ENCODE results near the gene CLCN2. TPM values are rescaled to one million over a fixed set of nuclear protein-coding genes. Genes with fewer than 3 reads are reported as not detected.

CLCN2 gene
- total RNA-seq, 2 experiments from 2014 or later: 5.7 to 6.8 TPM

DNA sequence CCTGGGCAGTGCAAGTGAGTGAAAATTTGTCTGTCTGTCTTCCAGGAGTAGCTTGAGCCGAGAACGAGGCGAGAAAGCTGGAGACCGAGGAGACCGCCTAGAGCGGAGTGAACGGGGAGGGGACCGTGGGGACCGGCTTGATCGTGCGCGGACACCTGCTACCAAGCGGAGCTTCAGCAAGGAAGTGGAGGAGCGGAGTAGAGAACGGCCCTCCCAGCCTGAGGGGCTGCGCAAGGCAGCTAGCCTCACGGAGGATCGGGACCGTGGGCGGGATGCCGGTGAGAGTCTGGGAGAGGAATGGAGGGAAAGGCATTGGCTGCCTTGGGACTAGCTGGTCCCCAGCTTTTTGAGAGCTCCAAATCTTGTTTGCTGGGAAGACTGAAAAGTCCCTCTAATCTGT is 34.2 kb downstream of the CLCN2 start:
- no peak overlapping the region for H3K4me3 Mint-ChIP-seq
- POLR2A ChIA-PET: interaction anchor here (1.0 to 1.3 kb wide), 2 partner anchors 11 to 12 kb away, joined by 3 to 5 read pairs; no protein-coding TSS in a partner anchor
- no peak for DNase-seq
- H3K27me3 Mint-ChIP-seq: no peaks in the 10 kb centered on the region
- peaks cover 16% of the 10 kb centered on the region for H3K4me1 Mint-ChIP-seq
- H3K9me3 Mint-ChIP-seq: no peaks in the 10 kb centered on the region
- ATAC-seq (ENCODE audit: low read depth): no peak
- peaks cover 61% of the 10 kb centered on the region for H3K36me3 Mint-ChIP-seq
- H3K27ac Mint-ChIP-seq: no peak overlapping the region

DNA sequence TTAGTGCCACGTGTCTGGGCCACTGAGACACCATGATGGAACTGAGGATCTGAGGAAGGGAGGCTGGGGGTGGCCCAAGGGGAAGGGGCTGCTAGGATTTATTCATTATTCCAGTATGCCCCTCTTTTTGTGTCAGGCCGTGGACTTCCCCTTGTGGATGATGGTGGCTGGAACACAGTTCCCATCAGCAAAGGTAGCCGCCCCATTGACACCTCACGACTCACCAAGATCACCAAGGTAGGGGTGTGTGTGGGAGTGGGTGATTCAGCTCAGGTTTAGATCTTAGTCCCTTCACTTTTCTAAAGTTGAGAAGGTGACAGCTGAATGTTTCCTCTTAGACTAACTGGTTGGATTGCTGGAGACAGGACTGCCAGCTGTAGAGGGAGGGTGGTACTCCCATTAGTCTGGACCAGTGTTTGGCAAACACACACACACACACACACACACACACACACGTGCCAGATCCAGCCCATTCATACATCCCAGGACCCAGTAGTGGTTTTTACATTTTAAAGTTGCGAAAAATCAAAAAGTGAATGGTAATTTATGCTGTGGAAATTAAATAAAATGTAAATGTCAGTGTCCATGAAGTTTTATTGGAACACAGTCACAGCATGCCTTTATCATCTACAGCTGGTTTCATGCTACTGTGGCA is 35.6 kb downstream of the CLCN2 start:
- H3K9me3 Mint-ChIP-seq: no peaks in the 10 kb centered on the region
- no peak overlapping the region for H3K27ac Mint-ChIP-seq
- DNase-seq (no peak), ATAC-seq (ENCODE audit: low read depth) (no peak)
- POLR2A ChIA-PET: no interaction called here
- peaks cover 61% of the 10 kb centered on the region for H3K36me3 Mint-ChIP-seq
- no peak overlapping the region for H3K4me3 Mint-ChIP-seq
- no peaks in the 10 kb centered on the region for H3K27me3 Mint-ChIP-seq
- H3K4me1 Mint-ChIP-seq: peaks cover 12% of the 10 kb centered on the region

DNA sequence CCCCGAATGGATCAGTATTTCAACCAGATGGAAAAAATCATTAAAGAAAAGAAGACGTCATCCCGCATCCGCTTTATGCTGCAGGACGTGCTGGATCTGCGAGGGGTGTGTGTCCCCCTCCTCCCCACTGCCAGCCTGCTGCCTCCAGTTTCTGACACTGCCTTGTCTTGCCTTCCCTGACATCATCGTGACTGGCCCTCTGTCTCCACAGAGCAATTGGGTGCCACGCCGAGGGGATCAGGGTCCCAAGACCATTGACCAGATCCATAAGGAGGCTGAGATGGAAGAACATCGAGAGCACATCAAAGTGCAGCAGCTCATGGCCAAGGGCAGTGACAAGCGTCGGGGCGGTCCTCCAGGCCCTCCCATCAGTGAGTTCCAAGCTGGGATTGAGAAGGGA is 36.1 kb downstream of the CLCN2 start:
- peaks cover 62% of the 10 kb centered on the region for H3K36me3 Mint-ChIP-seq
- ATAC-seq (ENCODE audit: low read depth): no peak
- POLR2A ChIA-PET: no interaction called here
- H3K4me1 Mint-ChIP-seq: peaks cover 12% of the 10 kb centered on the region
- H3K27ac Mint-ChIP-seq: no peak overlapping the region
- no peaks in the 10 kb centered on the region for H3K27me3 Mint-ChIP-seq
- no peak overlapping the region for H3K4me3 Mint-ChIP-seq
- no peaks in the 10 kb centered on the region for H3K9me3 Mint-ChIP-seq
- DNase-seq: no peak

GRCh38 chr3:184323696-184324095 is 37.7 kb downstream of the CLCN2 start:
- H3K27me3 Mint-ChIP-seq: no peaks in the 10 kb centered on the region
- H3K9me3 Mint-ChIP-seq: no peaks in the 10 kb centered on the region
- POLR2A ChIA-PET: interaction anchor here (1.0 kb wide), 1 partner anchor 12 kb away, joined by 3 read pairs; no protein-coding TSS in a partner anchor
- peaks cover 15% of the 10 kb centered on the region for H3K4me1 Mint-ChIP-seq
- H3K36me3 Mint-ChIP-seq: peaks cover 56% of the 10 kb centered on the region
- ATAC-seq (ENCODE audit: low read depth) (no peak), DNase-seq (no peak)
- H3K27ac Mint-ChIP-seq: no peak overlapping the region
- no peak overlapping the region for H3K4me3 Mint-ChIP-seq

DNA sequence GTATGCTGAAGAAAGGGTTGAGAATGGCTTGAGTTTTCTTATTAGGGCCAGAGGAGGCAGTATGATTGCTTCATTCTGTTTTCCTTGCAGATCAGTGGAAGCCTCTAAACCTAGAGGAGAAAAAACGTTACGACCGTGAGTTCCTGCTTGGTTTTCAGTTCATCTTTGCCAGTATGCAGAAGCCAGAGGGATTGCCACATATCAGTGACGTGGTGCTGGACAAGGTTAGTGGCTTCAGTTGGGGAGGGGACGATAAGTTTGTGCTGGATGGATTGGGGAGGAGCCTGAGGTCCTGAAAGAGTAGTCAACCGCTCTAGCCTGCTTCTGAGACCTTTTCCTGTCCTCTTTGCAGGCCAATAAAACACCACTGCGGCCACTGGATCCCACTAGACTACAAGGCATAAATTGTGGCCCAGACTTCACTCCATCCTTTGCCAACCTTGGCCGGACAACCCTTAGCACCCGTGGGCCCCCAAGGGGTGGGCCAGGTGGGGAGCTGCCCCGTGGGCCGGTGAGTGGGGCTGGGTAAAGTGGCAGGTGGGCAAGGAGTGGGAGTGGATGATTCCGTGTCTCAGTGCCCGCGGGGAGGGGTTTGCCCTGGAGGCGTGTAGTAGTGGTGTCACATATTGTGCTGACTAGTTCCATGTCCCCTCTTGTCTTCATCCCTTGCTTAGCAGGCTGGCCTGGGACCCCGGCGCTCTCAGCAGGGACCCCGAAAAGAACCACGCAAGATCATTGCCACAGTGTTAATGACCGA is 38.5 kb downstream of the CLCN2 start:
- ATAC-seq (ENCODE audit: low read depth): no peak
- POLR2A ChIA-PET: no interaction called here

GRCh38 chr3:184321666-184322065 is 39.7 kb downstream of the CLCN2 start:
- POLR2A ChIA-PET: no interaction called here
- ATAC-seq (ENCODE audit: low read depth): no peak
- Mint-ChIP-seq H3K4me3 (no peak overlapping the region), H3K27ac (peak overlapping the region; percentile 36), H3K4me1 (peaks cover 27% of the 10 kb centered on the region), H3K36me3 (peaks cover 46% of the 10 kb centered on the region), H3K27me3 (no peaks in the 10 kb centered on the region), H3K9me3 (no peaks in the 10 kb centered on the region)
- DNase-seq: no peak

More for the DNA sequence above, 38.5 kb downstream of the CLCN2 start:
- no peaks in the 10 kb centered on the region for H3K9me3 Mint-ChIP-seq
- DNase-seq: no peak
- H3K27ac Mint-ChIP-seq: no peak overlapping the region
- H3K4me3 Mint-ChIP-seq: no peak overlapping the region
- H3K4me1 Mint-ChIP-seq: peaks cover 17% of the 10 kb centered on the region
- peaks cover 51% of the 10 kb centered on the region for H3K36me3 Mint-ChIP-seq
- H3K27me3 Mint-ChIP-seq: no peaks in the 10 kb centered on the region

- Mint-ChIP-seq H3K4me3 (no peak overlapping the region), H3K27ac (no peak overlapping the region), H3K36me3 (peaks cover 32% of the 10 kb centered on the region), H3K27me3 (no peaks in the 10 kb centered on the region), H3K4me1 (peaks cover 30% of the 10 kb centered on the region), H3K9me3 (no peaks in the 10 kb centered on the region)
- DNase-seq (no peak), ATAC-seq (ENCODE audit: low read depth) (no peak)
- POLR2A ChIA-PET: no interaction called here
These were observed 41.3 kb downstream of the CLCN2 start for GRCh38 chr3:184320104-184320445.

DNA sequence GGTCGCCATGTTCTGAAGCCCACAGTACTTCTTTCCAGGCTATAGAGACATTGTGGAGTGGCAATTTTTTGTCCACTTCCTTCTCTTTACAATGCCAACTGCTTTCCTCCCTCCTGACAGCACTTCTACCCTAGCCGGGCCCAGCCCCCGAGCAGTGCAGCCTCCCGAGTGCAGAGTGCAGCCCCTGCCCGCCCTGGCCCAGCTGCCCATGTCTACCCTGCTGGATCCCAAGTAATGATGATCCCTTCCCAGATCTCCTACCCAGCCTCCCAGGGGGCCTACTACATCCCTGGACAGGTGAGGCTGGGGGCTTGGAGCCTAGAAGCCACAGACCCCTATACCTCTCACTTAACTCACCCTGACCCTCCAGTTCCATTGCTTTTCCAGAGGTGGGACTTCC is 44.2 kb downstream of the CLCN2 start:
- Mint-ChIP-seq H3K27me3 (no peaks in the 10 kb centered on the region), H3K36me3 (peaks cover 19% of the 10 kb centered on the region), H3K4me1 (peaks cover 30% of the 10 kb centered on the region), H3K4me3 (peak overlapping the region; percentile 17), H3K27ac (peak overlapping the region; percentile 4), H3K9me3 (no peaks in the 10 kb centered on the region)
- POLR2A ChIA-PET: no interaction called here
- DNase-seq: no peak
- no peak for ATAC-seq (ENCODE audit: low read depth)

DNA sequence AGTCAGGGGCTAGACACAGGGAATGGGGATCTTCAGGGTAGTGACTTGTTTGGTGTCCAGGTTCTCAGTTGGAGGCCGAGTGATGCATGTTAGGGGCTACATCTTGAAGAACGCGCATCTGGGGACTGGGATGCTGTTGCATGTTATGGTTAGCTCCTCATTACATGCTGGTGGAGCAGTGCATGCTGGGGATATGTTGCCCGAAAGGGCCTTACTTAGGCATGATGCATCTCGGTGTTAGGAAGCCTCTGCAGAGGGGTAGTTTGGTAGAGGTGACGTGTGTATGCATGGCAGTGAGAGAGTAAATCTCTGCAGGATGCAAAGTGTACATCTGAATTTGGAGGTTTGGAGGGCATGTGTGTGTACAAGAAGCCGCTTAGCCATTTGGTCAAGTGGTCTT is 44.6 kb downstream of the CLCN2 start:
- no peak for DNase-seq
- Mint-ChIP-seq H3K27me3 (no peaks in the 10 kb centered on the region), H3K4me3 (peak overlapping the region; percentile 83), H3K4me1 (peaks cover 30% of the 10 kb centered on the region), H3K36me3 (peaks cover 18% of the 10 kb centered on the region), H3K9me3 (no peaks in the 10 kb centered on the region), H3K27ac (peak overlapping the region; percentile 83)
- POLR2A ChIA-PET: interaction anchor here (0.7 to 1.4 kb wide), 2 partner anchors 11 to 43 kb away, joined by 3 read pairs; no protein-coding TSS in a partner anchor
- ATAC-seq (ENCODE audit: low read depth): no peak

GRCh38 chr3:184315871-184316661 is 45.3 kb downstream of the CLCN2 start:
- no peaks in the 10 kb centered on the region for H3K9me3 Mint-ChIP-seq
- DNase-seq (no peak), ATAC-seq (ENCODE audit: low read depth) (no peak)
- H3K27ac Mint-ChIP-seq: peak overlapping the region; percentile 83
- H3K27me3 Mint-ChIP-seq: no peaks in the 10 kb centered on the region
- H3K36me3 Mint-ChIP-seq: peaks cover 16% of the 10 kb centered on the region
- H3K4me3 Mint-ChIP-seq: peak overlapping the region; percentile 83
- H3K4me1 Mint-ChIP-seq: peaks cover 28% of the 10 kb centered on the region
- POLR2A ChIA-PET: interaction anchor here (0.7 to 1.4 kb wide), 4 partner anchors 11 to 44 kb away, joined by 3 to 5 read pairs (median 4); no protein-coding TSS in a partner anchor

- Mint-ChIP-seq H3K27ac (peak overlapping the region; percentile 83), H3K36me3 (peaks cover 12% of the 10 kb centered on the region), H3K9me3 (no peaks in the 10 kb centered on the region), H3K27me3 (no peaks in the 10 kb centered on the region), H3K4me1 (peaks cover 26% of the 10 kb centered on the region), H3K4me3 (peak overlapping the region; percentile 83)
- POLR2A ChIA-PET: interaction anchor here (0.9 to 1.4 kb wide), 5 partner anchors 12 to 47 kb away, joined by 3 to 5 read pairs (median 3); no protein-coding TSS in a partner anchor
- ATAC-seq (ENCODE audit: low read depth) (no peak), DNase-seq (no peak)
These were observed 45.9 kb downstream of the CLCN2 start for GRCh38 chr3:184315543-184315867.

- POLR2A ChIA-PET: interaction anchor here (0.8 to 1.3 kb wide), 5 partner anchors 12 to 47 kb away, joined by 3 to 5 read pairs (median 3); partner anchors contain the start of gene FAM131A
- peak overlapping the region; percentile 83 for H3K27ac Mint-ChIP-seq
These were observed 46.5 kb downstream of the CLCN2 start for GRCh38 chr3:184314700-184315542.

DNA sequence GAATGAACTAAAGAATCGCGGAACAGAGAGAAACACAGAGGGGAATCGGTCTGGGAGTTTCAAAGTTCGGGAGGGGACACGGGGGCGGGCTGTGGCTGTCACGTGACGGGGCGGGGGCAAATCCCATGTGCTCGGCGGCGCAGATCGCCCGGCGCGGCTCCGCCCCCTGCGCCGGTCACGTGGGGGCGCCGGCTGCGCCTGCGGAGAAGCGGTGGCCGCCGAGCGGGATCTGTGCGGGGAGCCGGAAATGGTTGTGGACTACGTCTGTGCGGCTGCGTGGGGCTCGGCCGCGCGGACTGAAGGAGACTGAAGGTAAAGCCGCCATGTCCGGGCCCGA is 47.1 kb downstream of the CLCN2 start, which contains the start of gene EIF4G1:
TSS of gene EIF4G1 (plus strand) at position 244 of the 337 bp plus-strand sequence. CDS start 1,191 bp downstream, outside the sequence.
- Mint-ChIP-seq H3K4me1 (peaks cover 24% of the 10 kb centered on the region), H3K4me3 (peak within 1 kb of the TSS; percentile 89), H3K9me3 (no peaks in the 10 kb centered on the region), H3K27me3 (no peaks in the 10 kb centered on the region), H3K36me3 (peaks cover 13% of the 10 kb centered on the region), H3K27ac (peak within 1 kb of the TSS; percentile 86)
- POLR2A ChIA-PET: no interaction called here
- DNase-seq (peak; percentile 96), ATAC-seq (ENCODE audit: low read depth) (peak; percentile 87)

More at GRCh38 chr3:184314700-184315542, 46.5 kb downstream of the CLCN2 start:
- DNase-seq (peak; percentile 71), ATAC-seq (ENCODE audit: low read depth) (peak; percentile 58)
- peaks cover 26% of the 10 kb centered on the region for H3K4me1 Mint-ChIP-seq
- H3K9me3 Mint-ChIP-seq: no peaks in the 10 kb centered on the region
- H3K27me3 Mint-ChIP-seq: no peaks in the 10 kb centered on the region
- H3K36me3 Mint-ChIP-seq: peaks cover 13% of the 10 kb centered on the region
- peak overlapping the region; percentile 83 for H3K4me3 Mint-ChIP-seq
